C4-2B (cell line): ENCODE measurements around the gene AIFM1.

Source experiments
- H3K27ac ChIP-seq: fragments of 450-650 bp; 2 replicates; pipeline ENCODE4 v1.5.1; 2017
- CTCF ChIP-seq: fragments of 450-650 bp; conservative IDR thresholded peaks from 2 replicates; pipeline ENCODE4 v1.5.1; 2017; ENCODE audit warnings: mild to moderate bottlenecking
- ZFX ChIP-seq: fragments of 450-650 bp; IDR thresholded peaks from 2 replicates; pipeline ENCODE4 v1.6.1; 2017

Gene AIFM1

GRCh38 chrX:130086447-130087206 lies 79.0 kb downstream of the AIFM1 start:
- no peak for TF ChIP-seq CTCF
- no peak for TF ChIP-seq ZFX
- no peak overlapping the region for H3K27ac ChIP-seq

GRCh38 chrX:130085551-130086446 lies 79.8 kb downstream of the AIFM1 start:
- H3K27ac ChIP-seq = no peak overlapping the region
- TF ChIP-seq CTCF = no peak

GRCh38 chrX:130084631-130085237 lies 80.9 kb downstream of the AIFM1 start:
- H3K27ac ChIP-seq = no peak overlapping the region
- TF ChIP-seq ZFX (no peak), CTCF (no peak)

- TF ChIP-seq ZFX (no peak), CTCF (no peak)
- no peak overlapping the region for H3K27ac ChIP-seq
These were observed 81.8 kb downstream of the AIFM1 start for GRCh38 chrX:130083656-130084382.

- H3K27ac ChIP-seq = no peak overlapping the region
- TF ChIP-seq ZFX (no peak), CTCF (no peak)
These were observed 82.5 kb downstream of the AIFM1 start for GRCh38 chrX:130083107-130083490.

GRCh38 chrX:130082244-130083106 lies 83.2 kb downstream of the AIFM1 start:
- H3K27ac ChIP-seq = no peak overlapping the region
- TF ChIP-seq CTCF = no peak
- no peak for TF ChIP-seq ZFX
